Measurements from ENCODE around the gene BABAM2. TPM values are rescaled to one million over a fixed set of nuclear protein-coding genes. Genes with fewer than 3 reads are reported as not detected.

BABAM2 gene
- total and polyA plus RNA-seq, 4 donors, result 17.2 to 53.8 (median 36.5) TPM

DNA sequence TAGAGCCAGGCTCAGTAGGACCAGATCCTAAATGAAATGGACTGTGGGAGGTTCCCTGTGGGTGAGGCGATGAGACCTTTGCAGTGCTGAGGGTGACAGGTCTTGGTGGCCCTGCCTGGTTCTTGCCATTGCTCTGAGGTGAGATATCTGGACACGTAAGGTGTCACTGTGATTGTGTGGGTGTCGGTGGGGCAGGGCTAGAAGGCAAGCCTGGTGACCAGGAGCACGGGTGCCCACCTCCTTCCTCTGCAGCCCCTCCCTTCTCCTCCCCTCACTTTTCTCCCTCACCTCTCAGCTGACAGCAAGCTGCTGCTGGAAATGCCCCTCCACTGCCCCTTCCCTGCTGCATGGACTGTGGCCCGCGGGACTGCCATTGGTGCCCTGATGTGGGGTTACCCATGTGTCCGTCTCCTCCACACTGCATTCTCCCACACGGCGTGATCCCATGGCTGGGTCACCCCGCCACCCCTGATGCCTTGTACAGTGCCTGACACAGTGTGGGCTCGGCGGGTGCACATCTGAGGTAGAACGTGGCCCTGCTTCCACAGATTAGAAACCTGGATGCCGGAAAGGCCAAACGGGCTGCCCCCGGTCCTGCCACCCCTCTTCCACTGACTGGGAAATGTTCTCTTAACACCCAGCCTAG is 446.6 kb downstream of the BABAM2 start:
- DNase-seq (no peak), ATAC-seq (ENCODE audit: low FRiP score) (no peak)
- Histone ChIP-seq H3K4me1 (ENCODE audit: control insufficient read depth in 1 of 2, insufficient read depth in 2 of 2, low read length in 2 of 2) (peaks cover 0 to 4% of the 10 kb centered on the region in 2 donors), H3K27ac (ENCODE audit: low read depth in 1 of 2, low read length in 2 of 2) (no peak overlapping the region), H3K4me3 (ENCODE audit: low read length in 2 of 2) (no peak overlapping the region), H3K27me3 (ENCODE audit: control insufficient read depth in 1 of 2, insufficient read depth in 2 of 2, low read length in 1 of 2) (no peaks in the 10 kb centered on the region), H3K36me3 (ENCODE audit: control insufficient read depth in 1 of 2, insufficient read depth in 2 of 2, low read length in 1 of 2) (no peaks in the 10 kb centered on the region), H3K9me3 (ENCODE audit: control insufficient read depth, low read length) (no peaks in the 10 kb centered on the region)
- intact Hi-C loops (cut with DNase I), result no loop called here
- 90 to 91% methylated on average over 16 of the region's 16 CpGs for WGBS, 2 donors

DNA sequence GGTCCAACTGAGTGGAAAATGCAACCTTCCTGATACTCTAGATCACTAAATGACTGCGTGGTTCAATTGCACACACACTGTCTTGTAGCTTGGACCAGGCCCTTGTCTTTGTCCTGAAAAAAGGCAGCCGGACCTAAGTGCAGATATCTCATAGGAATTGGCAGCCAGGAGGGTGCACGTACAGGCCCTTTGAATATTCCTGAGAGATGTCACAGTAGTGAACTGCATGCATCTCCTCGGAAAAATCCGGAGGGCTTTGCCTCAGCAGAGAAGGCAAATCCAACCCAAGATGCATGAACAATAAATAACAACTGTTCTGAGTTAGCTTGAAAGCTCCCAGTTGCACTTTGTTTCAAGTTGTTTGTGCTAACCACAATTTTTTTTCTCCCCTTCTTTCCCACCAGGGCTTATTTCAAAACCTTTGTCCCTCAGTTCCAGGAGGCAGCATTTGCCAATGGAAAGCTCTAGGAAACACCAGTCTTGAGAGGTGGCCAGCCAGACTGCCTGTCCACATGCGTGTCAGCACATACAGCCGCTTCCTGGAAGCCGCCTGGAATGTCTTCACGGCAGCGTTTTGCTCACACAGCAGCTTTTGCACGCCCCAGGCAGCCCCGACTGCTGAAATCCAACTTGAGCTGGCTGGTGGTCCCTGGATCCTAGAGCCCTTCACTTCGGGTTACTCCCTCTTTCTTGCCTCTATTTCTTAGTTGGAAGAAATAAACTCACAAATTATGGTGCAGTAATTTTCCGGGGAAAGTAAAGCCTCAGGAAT is 447.7 kb downstream of the BABAM2 start:
- H3K36me3 ChIP-seq (ENCODE audit: control insufficient read depth in 1 of 2, insufficient read depth in 2 of 2, low read length in 1 of 2), result no peaks in the 10 kb centered on the region
- intact Hi-C loops (cut with DNase I), result no loop called here
- H3K9me3 ChIP-seq (ENCODE audit: control insufficient read depth, low read length), result no peaks in the 10 kb centered on the region
- H3K27me3 ChIP-seq (ENCODE audit: control insufficient read depth in 1 of 2, insufficient read depth in 2 of 2, low read length in 1 of 2), result no peaks in the 10 kb centered on the region
- H3K4me1 ChIP-seq (ENCODE audit: control insufficient read depth in 1 of 2, insufficient read depth in 2 of 2, low read length in 2 of 2), result peaks cover 0 to 4% of the 10 kb centered on the region in 2 donors
- H3K4me3 ChIP-seq (ENCODE audit: low read length in 2 of 2), result no peak overlapping the region
- ATAC-seq (ENCODE audit: low FRiP score) (peak; percentile 70), DNase-seq (peak; percentile 88 to 90)
- H3K27ac ChIP-seq (ENCODE audit: low read depth in 1 of 2, low read length in 2 of 2), result no peak overlapping the region
- WGBS, 2 donors, result 16 to 25% methylated on average over 14 of the region's 14 CpGs

DNA sequence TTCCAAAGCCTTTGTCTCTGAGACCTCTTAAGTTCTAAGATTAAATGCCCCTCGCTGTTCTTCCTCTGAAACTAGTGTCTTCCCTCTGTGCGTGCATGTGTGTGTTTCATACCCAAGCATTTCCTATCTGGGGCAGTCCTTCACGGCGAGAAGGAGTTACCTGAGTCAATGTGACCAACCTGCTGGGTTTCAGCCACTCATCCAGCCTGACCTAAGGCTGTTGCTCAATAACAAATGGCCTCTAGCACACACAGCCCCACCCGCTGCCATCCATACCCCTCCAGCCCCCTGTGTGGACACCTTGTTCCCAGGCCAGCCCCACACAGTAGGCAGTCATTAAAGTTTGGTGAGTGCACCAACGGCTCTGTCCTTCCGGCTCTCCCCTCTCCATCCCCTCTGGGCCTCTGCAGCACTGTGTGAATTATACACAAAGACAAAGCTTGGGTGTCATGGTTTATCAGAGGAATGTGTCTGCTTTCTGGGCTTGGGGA is 448.3 kb downstream of the BABAM2 start:
- Histone ChIP-seq H3K27ac (ENCODE audit: low read depth in 1 of 2, low read length in 2 of 2) (peak overlapping the region in 1 of 2 donors; percentile 8), H3K9me3 (ENCODE audit: control insufficient read depth, low read length) (no peaks in the 10 kb centered on the region), H3K27me3 (ENCODE audit: control insufficient read depth in 1 of 2, insufficient read depth in 2 of 2, low read length in 1 of 2) (no peaks in the 10 kb centered on the region), H3K36me3 (ENCODE audit: control insufficient read depth in 1 of 2, insufficient read depth in 2 of 2, low read length in 1 of 2) (no peaks in the 10 kb centered on the region), H3K4me3 (ENCODE audit: low read length in 2 of 2) (no peak overlapping the region), H3K4me1 (ENCODE audit: control insufficient read depth in 1 of 2, insufficient read depth in 2 of 2, low read length in 2 of 2) (peaks cover 0 to 4% of the 10 kb centered on the region in 2 donors)
- intact Hi-C loops (cut with DNase I), result no loop called here
- WGBS, 2 donors, result 84 to 93% methylated on average over 7 of the region's 7 CpGs
- no peak for ATAC-seq (ENCODE audit: low FRiP score)
- DNase-seq, result peak in 1 of 2 donors; percentile 57

DNA sequence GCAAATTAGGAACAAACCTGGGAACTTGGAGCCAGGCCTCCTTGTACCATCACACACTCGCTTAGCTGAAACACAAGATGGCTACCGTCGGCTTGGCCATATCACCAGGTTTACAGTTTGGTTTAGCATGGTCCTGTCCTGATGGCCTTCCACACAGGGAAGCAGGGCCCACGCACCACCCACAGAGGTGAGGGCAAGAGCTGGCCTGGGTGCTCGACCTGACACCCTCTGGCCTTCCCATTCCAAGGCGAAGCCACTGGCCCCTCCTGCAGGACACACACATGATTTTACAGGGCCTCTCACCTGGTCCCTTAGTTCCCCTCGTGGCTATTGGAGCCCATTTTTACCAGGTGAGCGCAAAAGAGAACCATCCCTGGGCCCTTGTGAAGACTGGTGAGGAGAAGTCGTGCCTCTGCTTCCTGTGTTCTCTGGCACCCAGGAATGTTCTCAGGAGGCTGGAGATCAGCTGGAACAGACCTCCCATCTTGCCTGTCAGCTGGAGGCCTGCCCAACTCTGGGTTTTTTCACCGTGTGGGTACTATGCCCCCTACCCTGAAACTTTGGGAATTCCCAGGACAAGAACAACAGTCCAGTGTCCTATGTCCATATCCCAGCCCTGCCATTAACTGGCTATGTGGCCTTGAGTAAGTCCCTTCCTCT is 449.1 kb downstream of the BABAM2 start:
- peaks cover 0 to 4% of the 10 kb centered on the region in 2 donors for H3K4me1 ChIP-seq (ENCODE audit: control insufficient read depth in 1 of 2, insufficient read depth in 2 of 2, low read length in 2 of 2)
- H3K27ac ChIP-seq (ENCODE audit: low read depth in 1 of 2, low read length in 2 of 2), result no peak overlapping the region
- DNase-seq (peak in 1 of 2 donors; percentile 71), ATAC-seq (ENCODE audit: low FRiP score) (no peak)
- 81 to 83% methylated on average over 10 of the region's 10 CpGs for WGBS, 2 donors
- H3K9me3 ChIP-seq (ENCODE audit: control insufficient read depth, low read length), result no peaks in the 10 kb centered on the region
- no peaks in the 10 kb centered on the region for H3K36me3 ChIP-seq (ENCODE audit: control insufficient read depth in 1 of 2, insufficient read depth in 2 of 2, low read length in 1 of 2)
- no peak overlapping the region for H3K4me3 ChIP-seq (ENCODE audit: low read length in 2 of 2)
- H3K27me3 ChIP-seq (ENCODE audit: control insufficient read depth in 1 of 2, insufficient read depth in 2 of 2, low read length in 1 of 2), result no peaks in the 10 kb centered on the region
- intact Hi-C loops (cut with DNase I), result loop anchor here (5.0 kb wide), 2 partner anchors 48 to 632 kb away; no protein-coding TSS in a partner anchor

DNA sequence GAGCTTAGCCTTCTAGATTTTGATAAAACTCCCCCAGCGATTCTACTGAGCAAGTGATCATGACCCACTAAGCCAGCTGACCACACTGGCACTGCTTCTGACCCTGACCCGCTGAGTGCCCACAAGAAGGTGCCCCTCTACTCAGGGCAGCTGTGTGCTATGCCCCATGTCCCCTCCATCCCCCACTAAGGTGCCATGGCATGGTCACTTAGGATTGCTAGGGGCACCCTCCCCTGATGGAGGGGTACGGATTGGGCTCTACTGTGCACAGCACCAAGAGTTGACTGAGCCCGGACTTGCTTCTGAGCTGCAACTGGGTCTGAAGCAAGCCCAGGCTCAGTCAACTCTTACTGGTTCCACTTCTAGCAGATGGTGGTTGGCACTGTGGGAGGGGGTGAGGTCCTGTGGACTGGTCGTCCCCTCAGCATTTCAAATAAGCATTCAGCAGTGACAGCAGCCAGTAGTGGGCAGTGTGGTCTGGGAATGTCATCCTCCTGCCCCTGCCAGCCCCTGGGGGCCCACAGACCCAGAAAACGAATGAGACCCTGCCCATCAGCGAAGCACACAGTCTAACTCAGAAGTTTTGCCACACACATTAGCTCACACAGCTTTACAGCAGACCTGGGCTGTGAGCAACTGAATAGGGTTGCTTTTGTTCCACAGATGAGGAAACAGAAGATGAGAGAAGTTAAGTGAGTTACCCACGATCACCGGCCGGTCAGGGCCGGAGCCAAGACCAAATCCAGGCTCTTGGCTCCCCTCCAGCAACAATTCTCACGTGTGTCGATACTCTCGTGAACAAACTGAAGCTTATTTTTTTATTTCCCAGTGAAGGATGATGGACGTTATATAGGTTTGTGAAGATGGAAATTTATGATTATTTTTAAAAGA is 450.0 kb downstream of the BABAM2 start:
- no peaks in the 10 kb centered on the region for H3K36me3 ChIP-seq (ENCODE audit: control insufficient read depth in 1 of 2, insufficient read depth in 2 of 2, low read length in 1 of 2)
- intact Hi-C loops (cut with DNase I), result loop anchor here (5.0 kb wide), 2 partner anchors 47 to 633 kb away; no protein-coding TSS in a partner anchor
- H3K27me3 ChIP-seq (ENCODE audit: control insufficient read depth in 1 of 2, insufficient read depth in 2 of 2, low read length in 1 of 2), result no peaks in the 10 kb centered on the region
- peak in 1 of 2 donors; percentile 51 for DNase-seq
- no peaks in the 10 kb centered on the region for H3K9me3 ChIP-seq (ENCODE audit: control insufficient read depth, low read length)
- H3K4me3 ChIP-seq (ENCODE audit: low read length in 2 of 2), result no peak overlapping the region
- H3K4me1 ChIP-seq (ENCODE audit: control insufficient read depth in 1 of 2, insufficient read depth in 2 of 2, low read length in 2 of 2), result peaks cover 0 to 4% of the 10 kb centered on the region in 2 donors
- ATAC-seq (ENCODE audit: low FRiP score), result no peak
- H3K27ac ChIP-seq (ENCODE audit: low read depth in 1 of 2, low read length in 2 of 2), result no peak overlapping the region
- WGBS, 2 donors, result 54 to 57% methylated on average over 15 of the region's 15 CpGs

DNA sequence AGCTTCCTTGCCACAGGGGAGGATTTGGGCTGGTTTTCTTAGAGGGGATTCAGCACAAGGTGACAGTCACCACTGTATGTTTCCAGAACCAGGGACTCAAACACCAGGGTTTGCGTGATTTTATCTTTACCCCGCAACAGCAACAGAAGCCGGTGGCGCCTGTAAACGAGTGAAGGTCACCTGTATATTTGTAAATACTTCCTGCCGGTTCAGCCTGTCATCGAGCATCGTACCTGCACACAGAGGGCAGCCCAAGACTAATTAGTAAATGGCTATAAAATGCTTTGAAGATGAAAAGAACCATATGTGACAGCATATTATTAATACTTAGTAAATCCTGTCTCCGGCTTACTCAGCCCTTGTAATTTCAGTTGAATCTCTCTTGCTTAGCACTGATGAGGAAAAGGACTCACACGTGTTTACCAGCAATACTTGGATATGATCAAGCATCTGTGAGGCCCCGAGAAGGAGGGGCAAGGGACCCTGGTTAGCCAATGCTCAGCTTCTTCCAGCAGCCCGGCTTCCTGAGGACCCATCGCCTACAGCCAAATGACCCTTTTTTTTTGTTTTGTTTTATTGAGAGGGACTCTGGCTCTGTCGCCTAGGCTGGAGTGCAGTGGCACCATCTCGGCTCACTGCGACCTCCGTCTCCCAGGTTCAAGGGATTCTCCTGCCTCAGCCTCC is 450.8 kb downstream of the BABAM2 start:
- no peak for ATAC-seq (ENCODE audit: low FRiP score)
- no peak overlapping the region for H3K4me3 ChIP-seq (ENCODE audit: low read length in 2 of 2)
- no peaks in the 10 kb centered on the region for H3K27me3 ChIP-seq (ENCODE audit: control insufficient read depth in 1 of 2, insufficient read depth in 2 of 2, low read length in 1 of 2)
- H3K9me3 ChIP-seq (ENCODE audit: control insufficient read depth, low read length), result no peaks in the 10 kb centered on the region
- DNase-seq, result peak in 1 of 2 donors; percentile 46
- intact Hi-C loops (cut with DNase I), result loop anchor here (5.0 kb wide), 2 partner anchors 46 to 634 kb away; no protein-coding TSS in a partner anchor
- H3K4me1 ChIP-seq (ENCODE audit: control insufficient read depth in 1 of 2, insufficient read depth in 2 of 2, low read length in 2 of 2), result peaks cover 0 to 4% of the 10 kb centered on the region in 2 donors
- H3K27ac ChIP-seq (ENCODE audit: low read depth in 1 of 2, low read length in 2 of 2), result no peak overlapping the region
- H3K36me3 ChIP-seq (ENCODE audit: control insufficient read depth in 1 of 2, insufficient read depth in 2 of 2, low read length in 1 of 2), result no peaks in the 10 kb centered on the region
- whole genome bisulfite sequencing, 2 donors, result 82 to 84% methylated on average over 17 of the region's 17 CpGs

DNA sequence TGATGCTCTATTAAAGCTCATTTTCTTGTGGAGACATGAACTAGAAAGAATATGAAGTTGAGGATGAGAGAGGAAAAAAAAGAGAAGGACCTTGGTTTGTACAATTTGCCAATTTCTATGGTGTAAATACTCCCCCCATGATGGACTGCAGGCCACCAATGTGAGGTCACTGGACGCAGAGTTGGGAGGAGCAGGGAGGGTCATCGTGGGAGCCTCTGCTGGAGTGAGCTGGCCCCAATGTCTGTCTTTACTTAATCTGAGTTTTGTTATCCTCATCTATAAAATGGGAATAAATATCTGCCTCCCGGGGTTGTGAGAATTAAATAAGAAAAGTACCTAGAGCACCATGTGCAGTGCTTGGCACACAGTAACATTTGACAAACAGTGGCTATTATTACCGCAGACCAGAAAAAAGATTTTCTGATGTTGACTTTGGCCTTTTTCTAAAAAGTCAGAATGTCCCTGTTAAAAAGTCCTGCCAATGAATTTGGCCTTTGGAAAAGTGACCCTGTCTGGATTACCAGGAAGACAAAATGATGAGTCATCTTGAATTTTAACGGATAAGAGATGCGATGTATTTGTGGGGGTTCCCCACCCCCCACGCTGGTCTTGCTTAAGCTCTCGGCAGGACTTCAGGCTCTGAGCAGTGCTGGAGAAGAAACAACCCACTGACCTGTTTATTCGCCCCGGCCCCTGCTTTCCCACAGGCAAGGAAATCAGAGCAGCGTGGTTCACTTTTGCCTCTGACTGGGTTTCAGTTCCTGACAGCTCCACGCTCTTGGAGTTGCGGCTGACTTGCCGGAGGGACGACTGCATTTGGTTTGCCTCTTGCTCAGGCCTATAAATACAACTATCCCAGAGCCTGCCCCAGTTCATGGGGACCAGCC is 451.8 kb downstream of the BABAM2 start:
- Histone ChIP-seq H3K27me3 (ENCODE audit: control insufficient read depth in 1 of 2, insufficient read depth in 2 of 2, low read length in 1 of 2) (no peaks in the 10 kb centered on the region), H3K27ac (ENCODE audit: low read depth in 1 of 2, low read length in 2 of 2) (peak overlapping the region; percentile 19 to 90), H3K4me1 (ENCODE audit: control insufficient read depth in 1 of 2, insufficient read depth in 2 of 2, low read length in 2 of 2) (peaks cover 0 to 4% of the 10 kb centered on the region in 2 donors), H3K36me3 (ENCODE audit: control insufficient read depth in 1 of 2, insufficient read depth in 2 of 2, low read length in 1 of 2) (no peaks in the 10 kb centered on the region), H3K4me3 (ENCODE audit: low read length in 2 of 2) (no peak overlapping the region), H3K9me3 (ENCODE audit: control insufficient read depth, low read length) (no peaks in the 10 kb centered on the region)
- ATAC-seq (ENCODE audit: low FRiP score), result peak; percentile 78
- intact Hi-C loops (cut with DNase I), result loop anchor here (5.0 kb wide), 2 partner anchors 45 to 635 kb away; no protein-coding TSS in a partner anchor
- 6% methylated on average over 15 of the region's 15 CpGs for WGBS, 2 donors
- peak; percentile 87 to 89 for DNase-seq
